ENCODE data around the gene ZNF335.

GRCh38 chr20:45905505-45906079 lies 66.4 kb downstream of the ZNF335 start:
- TF ChIP-seq CTCF (IDR thresholded peaks at IDR 0.05; ENCODE audit: low read length) (no peak), EZH2 (IDR thresholded peaks at IDR 0.05; ENCODE audit: borderline replicate concordance, low read length) (no peak)

Measured in OCI-LY1 (cell line).